Measurements from ENCODE around the gene MUC4.
"Not testable (repeated sequence)": the region's sequence is repeated elsewhere in the genome, so short reads cannot be mapped to it uniquely, and the experiment has no call there.

The MUC4 gene

GRCh38 chr3:195744437-195744836 is 67.3 kb downstream of the MUC4 start:
- no peak for DNase-seq (ENCODE audit: low spot score)

- no peak for DNase-seq (ENCODE audit: low spot score)
Measured at GRCh38 chr3:195739561-195740111, 72.1 kb downstream of the MUC4 start.

- no peak for DNase-seq (ENCODE audit: low spot score)
Measured at GRCh38 chr3:195738274-195739044, 73.3 kb downstream of the MUC4 start.

- DNase-seq (ENCODE audit: low spot score): not testable (repeated sequence)
Measured at GRCh38 chr3:195737782-195738181, 73.9 kb downstream of the MUC4 start.

- DNase-seq (ENCODE audit: low spot score): no peak
Measured at GRCh38 chr3:195736866-195737490, 74.8 kb downstream of the MUC4 start.

- DNase-seq (ENCODE audit: low spot score): no peak
Measured at GRCh38 chr3:195735036-195735695, 76.6 kb downstream of the MUC4 start.

- DNase-seq (ENCODE audit: low spot score): no peak
Measured at GRCh38 chr3:195732940-195733339, 78.8 kb downstream of the MUC4 start.

- no peak for DNase-seq (ENCODE audit: low spot score)
Measured at GRCh38 chr3:195731356-195731905, 80.3 kb downstream of the MUC4 start.

- no peak for DNase-seq (ENCODE audit: low spot score)
Measured at GRCh38 chr3:195729476-195730251, 82.1 kb downstream of the MUC4 start.

GRCh38 chr3:195728789-195729188 is 82.9 kb downstream of the MUC4 start:
- DNase-seq (ENCODE audit: low spot score): not testable (repeated sequence)

- DNase-seq (ENCODE audit: low spot score): no peak
Measured at GRCh38 chr3:195727606-195728195, 84.0 kb downstream of the MUC4 start.

- not testable (repeated sequence) for DNase-seq (ENCODE audit: low spot score)
Measured at GRCh38 chr3:195725916-195726740, 85.6 kb downstream of the MUC4 start.

- DNase-seq (ENCODE audit: low spot score): not testable (repeated sequence)
Measured at GRCh38 chr3:195724363-195724762, 87.4 kb downstream of the MUC4 start.

- not testable (repeated sequence) for DNase-seq (ENCODE audit: low spot score)
Measured at GRCh38 chr3:195722996-195723345, 88.8 kb downstream of the MUC4 start.

GRCh38 chr3:195722139-195722995 is 89.4 kb downstream of the MUC4 start:
- not testable (repeated sequence) for DNase-seq (ENCODE audit: low spot score)

GRCh38 chr3:195720831-195721506 is 90.8 kb downstream of the MUC4 start, which contains the start of gene MUC20:
TSS of gene MUC20 (plus strand) at chr3:195720978. CDS start at chr3:195721008, 30 bp downstream.
- DNase-seq (ENCODE audit: low spot score): not testable (repeated sequence)

- DNase-seq (ENCODE audit: low spot score): not testable (repeated sequence)
Measured at GRCh38 chr3:195719514-195720254, 92.0 kb downstream of the MUC4 start.

- no peak for DNase-seq (ENCODE audit: low spot score)
Measured at GRCh38 chr3:195718477-195718984, 93.2 kb downstream of the MUC4 start.
